Stimulated activated naive CD4-positive, alpha-beta T cell (primary cell): ENCODE data around the gene PTCHD1.

Source experiments
- DNase-seq, 6 experiments: peaks; one replicate each; lab custom pipeline; 2025; lab: John Stamatoyannopoulos, UW

The PTCHD1 gene

DNA sequence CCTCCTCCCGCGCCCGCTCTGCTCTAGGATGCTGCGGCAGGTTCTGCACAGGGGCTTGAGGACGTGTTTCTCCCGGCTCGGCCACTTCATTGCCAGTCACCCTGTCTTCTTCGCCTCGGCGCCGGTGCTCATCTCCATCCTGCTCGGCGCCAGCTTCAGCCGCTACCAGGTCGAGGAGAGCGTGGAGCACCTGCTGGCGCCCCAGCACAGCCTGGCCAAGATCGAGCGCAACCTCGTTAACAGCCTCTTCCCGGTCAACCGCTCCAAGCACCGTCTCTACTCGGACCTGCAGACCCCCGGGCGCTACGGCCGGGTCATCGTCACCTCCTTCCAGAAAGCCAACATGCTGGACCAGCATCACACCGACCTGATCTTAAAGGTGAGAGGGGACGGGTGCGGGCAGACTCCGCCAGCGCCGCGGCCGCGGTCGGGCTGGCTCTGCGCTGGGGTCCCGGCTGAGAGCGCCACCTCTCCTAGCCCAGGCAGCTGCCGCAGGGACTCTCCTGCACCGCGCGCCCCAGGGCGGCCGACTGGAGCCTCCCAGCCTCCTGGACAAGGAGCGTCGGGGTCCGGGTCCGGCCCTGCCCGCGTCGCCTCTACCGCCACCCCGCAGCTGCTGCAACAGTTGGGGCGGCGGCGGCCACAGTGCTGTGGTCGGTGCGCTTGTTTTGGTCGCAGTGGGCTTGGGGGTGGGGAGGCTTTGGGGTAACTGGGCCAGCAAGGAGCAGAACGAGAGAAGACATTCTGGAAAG, at the start of gene PTCHD1:
Gene PTCHD1, plus strand, starts transcription at position 2 of the 752 bp plus-strand sequence. Its CDS starts 27 bp downstream, at position 29.
- no peak for DNase-seq

DNA sequence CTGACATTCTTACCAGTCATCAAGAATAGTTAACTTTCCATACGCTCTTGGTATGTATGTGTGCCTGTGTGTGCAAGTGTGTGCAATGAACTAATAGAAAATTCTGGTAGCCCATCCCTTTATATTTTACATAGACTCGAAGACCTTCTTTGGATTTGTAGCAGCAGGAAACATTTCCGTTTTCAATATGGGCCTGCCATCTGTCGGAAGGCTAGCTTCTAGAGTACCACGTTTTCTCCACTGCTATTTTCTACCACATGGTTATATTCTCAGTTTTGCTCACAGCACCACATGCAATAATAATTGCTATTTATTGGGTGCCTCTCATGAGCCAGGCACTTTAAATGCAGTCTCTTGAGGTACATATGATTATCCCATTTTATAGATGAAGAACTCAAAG, 47.9 kb upstream of the PTCHD1 start:
- DNase-seq: no peak

DNA sequence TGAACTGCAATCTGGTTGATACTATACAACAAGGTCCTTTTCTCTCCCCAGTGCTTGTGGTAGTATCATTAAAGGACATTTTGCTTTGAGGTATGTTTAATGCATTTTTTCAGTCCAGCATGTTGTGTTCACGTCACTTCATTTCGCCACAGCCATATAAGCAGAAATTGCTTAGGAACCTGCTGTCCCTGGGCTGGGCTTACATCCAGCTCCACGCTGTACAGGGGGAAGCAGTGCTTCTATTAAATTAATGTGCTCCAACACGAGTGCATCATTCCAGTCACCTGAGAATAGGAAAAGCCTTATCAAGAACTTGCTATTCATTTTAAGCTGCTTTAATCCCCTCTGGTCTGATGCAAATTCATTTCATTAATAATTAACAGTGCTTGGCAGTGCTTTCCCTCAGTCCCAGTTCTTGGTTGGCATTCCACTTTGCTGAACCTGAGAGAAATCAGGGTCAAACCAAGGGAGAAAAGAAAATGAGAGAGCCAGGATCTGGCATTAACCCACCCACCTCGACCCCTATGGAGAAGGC, 47.4 kb upstream of the PTCHD1 start:
- DNase-seq: no peak

DNA sequence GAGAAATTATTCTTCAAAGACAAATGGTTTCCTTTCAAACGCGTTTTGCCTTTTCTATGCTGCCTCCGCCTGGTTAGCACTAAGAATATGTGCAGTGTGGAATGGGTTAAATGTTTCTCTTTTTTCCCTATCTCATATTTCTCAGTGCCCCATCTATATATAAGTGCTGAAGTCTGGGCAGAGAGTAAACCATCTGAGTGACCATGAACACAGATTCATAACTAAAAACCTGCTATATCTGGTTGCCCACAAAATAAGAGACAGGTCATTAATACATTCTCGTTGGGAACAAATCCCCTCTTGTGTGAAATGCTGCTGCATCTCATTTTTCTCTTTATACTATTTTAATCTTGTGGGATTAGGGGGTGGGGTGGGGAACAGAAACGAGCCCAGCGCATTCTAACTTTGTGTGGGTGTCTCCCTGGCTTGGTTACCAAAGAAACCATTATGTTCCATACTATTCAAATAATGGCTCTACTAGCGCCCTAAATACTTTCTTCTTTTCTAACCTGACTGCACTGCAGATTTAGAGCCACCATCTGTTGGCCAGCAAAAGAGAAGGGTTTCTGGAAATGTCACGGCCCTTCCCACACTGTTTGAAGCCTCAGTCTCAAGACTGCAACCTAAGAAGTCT, 42.2 kb upstream of the PTCHD1 start:
- DNase-seq: no peak

DNA sequence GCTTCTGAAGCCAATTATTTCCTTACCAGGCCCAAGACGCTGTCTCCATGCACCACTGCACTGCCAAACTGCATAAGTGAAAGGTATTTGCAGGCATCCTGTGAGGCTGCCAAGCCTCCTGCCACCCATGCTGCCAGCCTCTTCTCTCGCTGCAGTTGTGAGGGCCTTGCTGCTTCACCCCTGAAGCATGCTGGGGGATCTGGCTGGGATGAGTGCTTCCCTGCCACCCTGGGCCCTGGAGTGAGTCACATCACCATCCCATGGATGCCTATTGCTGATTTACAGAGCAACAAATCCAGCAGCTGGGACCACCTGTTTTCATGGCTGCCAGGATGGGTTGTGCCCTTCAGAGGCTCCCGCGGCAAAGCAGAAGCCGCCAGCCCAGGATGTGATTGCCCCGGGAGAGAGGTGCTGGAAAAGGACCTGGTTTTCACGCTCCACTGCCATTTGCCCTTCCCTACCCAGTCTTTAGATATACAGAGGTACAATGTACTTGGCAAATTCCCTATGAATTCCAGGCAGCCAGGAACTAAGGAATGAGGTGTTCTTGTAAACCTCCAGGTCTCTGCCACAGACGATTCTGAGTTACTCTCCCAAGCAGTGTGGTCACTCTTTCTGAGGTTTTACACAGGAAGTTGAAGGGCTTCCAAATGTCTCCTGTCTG, 41.5 kb upstream of the PTCHD1 start:
- no peak for DNase-seq

DNA sequence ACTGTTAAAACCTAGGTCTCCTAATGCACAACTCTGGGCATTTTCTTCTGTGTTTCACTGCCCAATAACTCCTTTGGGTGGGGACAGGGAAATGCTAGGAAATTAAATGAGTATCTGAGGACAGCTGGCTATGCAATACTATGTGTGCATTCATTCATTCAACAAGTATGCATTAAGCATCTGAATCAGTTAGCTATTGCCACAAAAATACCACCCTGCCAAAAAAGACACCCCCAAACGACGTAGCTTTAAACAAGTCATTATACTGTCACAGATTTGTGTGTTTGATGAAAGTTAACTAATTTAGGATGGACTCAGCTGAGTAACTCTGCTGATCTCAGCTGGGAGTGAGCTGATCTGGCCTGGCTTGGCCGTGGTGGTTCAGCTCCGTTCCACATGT, 29.8 kb upstream of the PTCHD1 start:
- no peak for DNase-seq

GRCh38 chrX:23311731-23312130, 22.9 kb upstream of the PTCHD1 start:
- DNase-seq: no peak

DNA sequence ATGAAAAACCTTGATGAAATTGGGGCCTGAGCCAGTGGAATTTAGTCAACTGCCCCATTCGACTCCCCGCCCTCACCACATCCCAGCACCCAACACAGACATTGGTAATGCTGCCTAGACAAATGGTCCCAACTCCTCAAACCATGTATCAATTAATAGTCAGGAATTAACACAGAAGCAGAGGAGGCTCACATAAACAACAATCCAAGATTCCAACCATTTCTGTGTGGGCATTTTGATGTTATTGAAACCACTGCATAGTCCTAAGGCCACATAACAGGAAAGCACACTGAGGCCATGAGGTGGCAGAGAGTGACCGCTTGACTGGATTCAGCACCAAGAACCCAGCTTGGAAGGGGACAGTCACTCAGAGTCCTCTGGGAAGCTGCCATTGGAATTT, 22.5 kb upstream of the PTCHD1 start:
- no peak for DNase-seq

DNA sequence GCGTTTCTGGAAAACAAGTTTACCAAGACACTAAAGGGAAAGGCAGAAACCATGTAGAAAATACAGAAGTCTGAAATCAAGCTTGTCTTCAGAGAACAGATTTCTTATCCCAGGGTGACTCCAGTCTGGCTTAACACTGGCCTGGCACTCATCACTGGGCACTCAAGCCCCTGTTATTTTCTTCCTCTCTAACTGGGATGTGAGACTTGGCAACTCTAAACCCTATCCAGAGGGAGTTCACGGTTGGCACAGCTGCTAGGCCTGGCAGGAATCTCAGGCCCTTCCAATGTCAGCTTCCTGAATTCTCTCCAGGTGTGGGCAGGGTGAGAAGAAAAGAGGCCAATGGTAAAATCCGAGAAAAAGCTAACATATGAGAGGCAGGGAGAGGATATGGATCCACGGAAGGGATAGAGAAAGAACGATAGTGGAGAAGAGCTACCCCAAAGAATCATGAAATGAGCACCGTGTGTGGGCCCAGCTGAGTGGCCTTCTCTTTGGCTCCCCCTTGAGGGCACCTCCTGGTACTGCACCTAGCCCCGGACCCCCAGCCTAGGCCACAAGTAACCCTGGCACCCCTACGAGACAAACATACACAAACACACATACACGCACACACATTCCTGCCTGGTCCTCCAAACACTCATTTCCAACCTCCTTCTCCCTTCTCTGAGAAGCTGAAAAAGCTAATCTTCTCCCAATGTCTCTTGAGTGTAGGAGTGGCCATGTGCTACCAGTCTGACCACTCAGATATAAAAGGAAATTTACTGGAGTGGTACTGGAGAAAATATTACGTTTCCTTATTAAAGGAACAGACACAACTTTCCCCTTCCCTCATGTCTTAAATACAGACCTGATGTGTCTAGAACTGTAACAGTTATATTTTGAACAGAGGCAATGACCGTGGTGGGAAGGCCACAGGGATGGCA, 16.6 kb upstream of the PTCHD1 start:
- peak in 1 of 6 experiments; percentile 14 for DNase-seq

DNA sequence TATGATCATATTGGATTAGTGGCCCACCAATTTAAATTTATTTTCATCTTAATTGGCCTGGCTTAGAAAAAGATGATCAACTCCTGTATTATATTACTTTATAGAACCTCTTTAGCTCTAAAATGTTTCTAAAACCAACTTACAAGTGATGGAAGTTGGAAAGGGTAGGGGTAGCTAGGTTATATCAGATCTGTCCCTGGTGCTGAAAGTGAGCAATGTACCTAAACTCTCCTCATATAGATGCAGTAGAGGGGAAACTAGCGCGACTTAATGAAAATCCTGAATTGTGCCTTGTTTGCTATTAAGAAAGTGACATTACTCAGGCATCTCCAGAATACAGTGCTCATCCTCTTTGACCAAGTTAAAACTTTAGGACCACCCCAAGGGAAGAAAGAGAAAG, 7.5 kb upstream of the PTCHD1 start:
- DNase-seq: no peak

DNA sequence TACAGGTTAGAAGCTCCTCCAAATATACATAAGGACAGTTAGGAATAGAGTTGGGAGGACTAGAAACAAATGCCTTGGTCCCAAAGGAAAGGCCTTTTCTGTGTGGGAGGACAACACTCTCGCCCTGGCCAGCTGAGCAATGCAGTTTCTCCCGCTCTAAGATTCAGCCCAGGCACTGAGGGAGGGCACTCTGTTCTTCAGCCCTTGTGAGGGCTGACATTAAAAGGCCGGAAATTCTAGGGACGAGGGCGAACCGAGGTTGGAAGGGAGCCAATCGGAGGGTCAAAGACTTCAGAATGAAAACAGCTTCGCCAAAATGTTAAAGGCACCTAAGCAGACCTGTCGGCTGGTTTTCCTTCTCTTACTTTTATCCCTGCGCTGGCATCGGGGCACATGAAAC, 2.9 kb upstream of the PTCHD1 start:
- no peak for DNase-seq

DNA sequence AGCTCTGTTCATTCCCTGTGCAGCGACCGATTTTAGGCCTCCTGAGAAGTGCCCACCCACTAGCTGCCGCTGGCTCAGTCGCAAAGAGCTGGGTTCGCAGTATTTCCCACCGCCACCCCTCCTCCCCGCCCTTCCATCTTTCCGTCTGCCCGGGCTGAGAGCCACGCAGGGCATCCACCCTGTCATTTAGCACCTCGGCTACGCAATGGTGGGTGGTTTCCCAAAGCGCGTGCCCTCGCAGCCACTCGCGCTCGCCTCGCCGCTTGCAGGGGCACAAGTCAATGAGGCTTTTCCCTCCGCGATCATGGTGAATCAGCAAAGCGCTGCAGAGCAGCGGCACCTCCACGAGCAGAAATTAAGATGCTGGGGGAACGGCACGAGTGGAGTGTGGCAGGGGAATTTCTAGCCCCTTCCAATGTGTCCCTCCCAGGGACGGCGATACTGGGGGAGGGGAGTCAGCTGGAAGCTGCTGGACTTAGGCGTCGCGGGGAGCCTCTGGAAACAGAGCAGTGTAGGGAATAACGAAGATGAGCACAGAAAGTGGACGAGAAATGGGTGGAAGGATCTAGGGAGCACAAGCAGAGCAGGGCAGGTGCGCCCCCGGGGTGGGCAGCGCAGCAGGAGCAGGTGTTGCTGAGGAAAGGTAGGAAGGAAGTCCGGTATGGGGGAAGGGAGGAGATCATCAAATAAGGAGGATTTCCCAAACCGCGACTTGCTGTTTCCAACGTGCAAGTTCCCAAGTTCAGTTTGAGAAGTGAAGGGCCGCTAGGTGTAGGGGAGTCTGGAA, 2.4 kb upstream of the PTCHD1 start:
- DNase-seq: no peak

DNA sequence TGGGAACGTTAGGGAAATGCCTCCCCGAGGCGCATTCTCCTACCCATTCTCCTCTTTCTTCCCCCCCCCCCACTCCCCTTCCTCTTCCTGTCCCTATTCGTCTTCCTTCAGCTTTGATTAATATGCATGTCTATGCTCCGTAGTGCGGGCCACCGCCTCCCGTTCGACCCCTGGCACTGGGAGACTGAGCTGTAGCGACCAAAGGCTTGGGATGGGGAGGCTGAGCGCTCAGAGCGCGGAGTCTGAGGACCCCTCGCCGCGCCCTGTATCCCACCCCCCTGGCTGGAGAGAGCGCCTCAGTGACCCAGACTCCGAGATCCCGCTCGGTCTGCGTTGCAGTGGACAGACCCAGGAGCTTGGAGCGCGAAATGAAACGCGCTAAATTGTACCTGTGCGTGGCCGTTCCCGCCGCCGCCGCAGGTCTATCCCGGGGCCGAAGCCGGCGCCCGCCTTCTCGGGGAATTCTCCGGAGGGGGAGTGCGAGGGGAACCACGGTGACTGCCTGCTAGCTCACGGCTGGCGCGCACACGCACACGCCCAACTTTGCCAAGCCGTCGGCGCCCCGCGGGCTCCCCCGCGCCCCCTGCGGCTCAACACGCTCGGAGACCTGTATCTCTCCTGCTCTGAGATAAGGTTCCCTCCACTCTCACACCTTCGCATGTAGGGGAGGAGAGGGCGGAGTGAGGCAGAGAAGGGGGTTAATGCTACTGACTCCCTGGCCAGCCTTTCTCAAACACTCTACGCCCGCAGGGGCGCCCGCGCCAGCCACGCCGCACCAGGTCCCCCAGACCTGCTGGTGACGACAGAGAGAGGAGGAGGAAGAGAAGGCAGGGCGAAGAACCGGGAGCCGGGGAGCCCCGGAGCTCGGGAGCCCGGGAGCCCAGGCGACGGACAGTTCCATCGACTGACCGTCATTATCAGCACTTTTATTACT, 1.5 kb upstream of the PTCHD1 start:
- DNase-seq: no peak

GRCh38 chrX:23333842-23334520, 668 bp upstream of the PTCHD1 start:
- no peak for DNase-seq

GRCh38 chrX:23334521-23334847, 165 bp upstream of the PTCHD1 start:
- DNase-seq: no peak

- no peak for DNase-seq
Observed at GRCh38 chrX:23338334-23338733, 3.7 kb downstream of the PTCHD1 start.

- DNase-seq: no peak
Observed at GRCh38 chrX:23341452-23341851, 6.8 kb downstream of the PTCHD1 start.

DNA sequence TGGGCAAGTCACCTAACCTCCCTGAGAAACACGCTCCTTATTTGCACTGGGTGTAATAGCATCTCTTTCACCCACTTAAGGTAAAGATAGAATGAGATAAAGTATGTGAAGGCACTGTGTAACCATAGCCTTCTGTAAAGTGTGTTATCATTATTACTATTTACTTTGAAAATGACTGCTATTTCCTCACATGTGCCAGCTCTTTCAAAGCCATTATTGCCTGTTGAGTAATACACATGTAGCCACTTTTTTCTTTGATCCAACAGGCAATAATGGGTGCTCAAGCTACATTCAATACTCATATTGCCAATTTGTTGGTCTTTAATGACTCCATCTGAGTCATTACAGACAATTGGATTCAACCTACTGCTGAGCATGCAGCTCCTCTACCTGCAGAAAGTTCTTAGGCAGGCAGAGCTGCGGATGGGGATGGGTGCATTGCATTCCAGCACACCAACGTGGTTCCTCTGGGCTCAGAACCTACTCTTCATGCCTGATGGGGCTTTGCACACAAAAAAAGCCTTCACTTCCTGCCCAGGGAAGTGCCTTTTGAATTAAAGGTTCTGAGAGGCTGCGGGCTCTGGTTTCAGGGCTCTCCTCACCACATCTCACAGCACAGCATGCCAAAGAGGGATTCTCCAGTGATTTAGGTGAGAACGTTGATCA, 9.7 kb downstream of the PTCHD1 start:
- no peak for DNase-seq

- no peak for DNase-seq
Observed at GRCh38 chrX:23344904-23345271, 10.2 kb downstream of the PTCHD1 start.
